SJSA1 (cell line): ENCODE data around the gene LSM3. TPM values are rescaled to one million over a fixed set of nuclear protein-coding genes. Genes with fewer than 3 reads are reported as not detected.

Source experiments
- DNase-seq, 2 experiments: peaks; one replicate each; pipeline ENCODE4 v3.0.0-alpha.2; 2015 to 2020; ENCODE audit warnings: low spot score in 2 of 2, low read depth in 1 of 2
- H3K27ac ChIP-seq: fragments of 250-450 bp; sonication (Bioruptor Pico); 2 replicates; pipeline ENCODE4 v1.5.1; 2020; ENCODE audit warnings: mild to moderate bottlenecking, moderate library complexity
- H3K27me3 ChIP-seq: fragments of 250-450 bp; sonication (Bioruptor Pico); replicated peaks from 2 replicates; pipeline ENCODE4 v1.5.1; 2020; ENCODE audit warnings: mild to moderate bottlenecking, moderate library complexity
- H3K36me3 ChIP-seq: fragments of 250-450 bp; sonication (Bioruptor Pico); 2 replicates; pipeline ENCODE4 v1.5.1; 2020; ENCODE audit warnings: mild to moderate bottlenecking
- H3K4me1 ChIP-seq: fragments of 250-450 bp; sonication (Bioruptor Pico); replicated peaks from 2 replicates; pipeline ENCODE4 v1.6.1; 2021; ENCODE audit warnings: mild to moderate bottlenecking
- H3K4me3 ChIP-seq: fragments of 250-450 bp; sonication (Bioruptor Pico); 2 replicates; pipeline ENCODE4 v1.5.1; 2020; ENCODE audit warnings: mild to moderate bottlenecking
- H3K9me3 ChIP-seq: fragments of 250-450 bp; sonication (Bioruptor Pico); replicated peaks from 2 replicates; pipeline ENCODE4 v1.5.1; 2020; ENCODE audit warnings: mild to moderate bottlenecking
- total RNA-seq: library from RNA; depleted of rRNA; stranded (reverse); fragments of >200 nt; shearing (Covaris generic); gene quantifications from 2 replicates; pipeline ENCODE4 v1.2.3, GENCODE V29; 2014

Gene LSM3
- total RNA-seq, 1 experiment from 2014 or later, result 25.9 TPM

DNA sequence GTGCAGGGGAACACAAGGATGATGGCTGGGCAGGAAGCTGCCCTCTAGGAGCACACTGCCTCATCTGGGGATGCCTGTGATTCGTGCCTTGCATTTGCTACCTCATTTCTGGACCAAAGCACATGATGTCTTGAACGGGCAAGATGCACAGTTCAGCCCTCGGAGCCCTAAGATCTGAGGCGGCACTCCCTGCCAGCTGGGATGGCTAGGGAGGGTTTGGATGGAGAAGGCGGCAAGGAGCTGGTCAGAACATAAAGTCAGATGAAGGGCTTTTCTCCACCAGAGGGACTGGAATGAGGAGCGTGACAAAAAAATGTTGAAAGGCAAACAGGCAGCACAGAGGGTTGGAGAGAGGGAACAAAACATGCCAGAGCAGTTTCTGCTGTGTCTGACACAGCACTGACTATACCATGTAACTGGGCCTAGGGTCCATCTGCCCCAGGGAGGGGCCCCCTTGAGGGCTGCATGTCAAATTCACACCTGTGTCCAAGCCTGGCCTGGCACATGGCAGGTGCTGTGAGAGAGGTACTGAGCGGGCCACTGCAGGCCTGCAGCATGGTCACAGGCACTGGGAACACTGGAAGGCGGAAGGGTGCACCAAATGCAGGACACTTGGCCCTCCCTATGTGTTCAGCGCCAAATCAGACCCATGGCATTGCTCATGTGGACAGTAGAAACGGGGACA lies 32.1 kb upstream of the LSM3 start:
- Histone ChIP-seq H3K4me1 (peaks cover 37% of the 10 kb centered on the region), H3K9me3 (no peaks in the 10 kb centered on the region), H3K4me3 (no peak overlapping the region), H3K27me3 (no peaks in the 10 kb centered on the region), H3K27ac (no peak overlapping the region), H3K36me3 (peaks cover 58% of the 10 kb centered on the region)
- no peak for DNase-seq

DNA sequence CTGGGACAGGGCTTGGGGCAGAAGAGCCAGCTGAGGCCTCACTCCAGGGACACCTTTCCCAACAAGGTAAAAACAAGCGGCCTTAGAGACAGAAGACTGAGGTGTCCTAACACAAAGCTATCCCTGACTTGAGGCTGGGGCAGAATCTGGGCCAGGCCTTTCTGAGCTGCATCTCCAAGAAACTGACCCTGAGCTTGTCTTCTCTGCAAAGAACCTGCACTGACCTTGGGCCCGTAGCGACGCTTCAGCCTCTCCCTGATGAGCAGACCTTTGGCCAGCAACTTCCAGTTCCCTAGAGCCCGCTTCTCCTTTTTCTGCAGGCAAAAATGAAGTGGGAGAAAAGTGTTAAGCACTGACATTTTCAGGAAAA lies 31.6 kb upstream of the LSM3 start:
- DNase-seq, result no peak
- Histone ChIP-seq H3K27ac (no peak overlapping the region), H3K27me3 (no peaks in the 10 kb centered on the region), H3K4me1 (peaks cover 36% of the 10 kb centered on the region), H3K4me3 (no peak overlapping the region), H3K36me3 (peaks cover 58% of the 10 kb centered on the region), H3K9me3 (no peaks in the 10 kb centered on the region)

DNA sequence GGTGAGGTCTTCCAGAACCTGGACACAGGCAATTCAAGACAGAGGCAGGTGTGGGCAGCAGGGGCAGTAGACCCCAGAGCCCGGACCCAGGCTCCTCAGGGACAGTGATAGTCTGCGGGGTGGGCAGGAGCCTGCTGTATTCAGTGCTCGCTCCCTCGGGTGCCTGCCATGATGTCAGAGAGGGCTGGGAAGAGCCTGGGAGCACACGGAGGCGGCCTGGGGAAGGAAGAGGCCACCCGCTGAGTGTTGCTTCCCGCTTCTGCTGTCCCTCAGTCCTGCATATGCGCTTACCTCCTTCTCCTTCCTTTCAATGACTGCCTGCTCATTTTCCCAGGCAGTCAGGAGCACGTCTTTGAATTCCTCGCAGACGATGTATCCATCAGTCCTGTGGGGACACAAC lies 31.0 kb upstream of the LSM3 start:
- Histone ChIP-seq H3K27ac (no peak overlapping the region), H3K9me3 (no peaks in the 10 kb centered on the region), H3K4me3 (no peak overlapping the region), H3K27me3 (no peaks in the 10 kb centered on the region), H3K4me1 (peaks cover 31% of the 10 kb centered on the region), H3K36me3 (peaks cover 58% of the 10 kb centered on the region)
- DNase-seq, result no peak

DNA sequence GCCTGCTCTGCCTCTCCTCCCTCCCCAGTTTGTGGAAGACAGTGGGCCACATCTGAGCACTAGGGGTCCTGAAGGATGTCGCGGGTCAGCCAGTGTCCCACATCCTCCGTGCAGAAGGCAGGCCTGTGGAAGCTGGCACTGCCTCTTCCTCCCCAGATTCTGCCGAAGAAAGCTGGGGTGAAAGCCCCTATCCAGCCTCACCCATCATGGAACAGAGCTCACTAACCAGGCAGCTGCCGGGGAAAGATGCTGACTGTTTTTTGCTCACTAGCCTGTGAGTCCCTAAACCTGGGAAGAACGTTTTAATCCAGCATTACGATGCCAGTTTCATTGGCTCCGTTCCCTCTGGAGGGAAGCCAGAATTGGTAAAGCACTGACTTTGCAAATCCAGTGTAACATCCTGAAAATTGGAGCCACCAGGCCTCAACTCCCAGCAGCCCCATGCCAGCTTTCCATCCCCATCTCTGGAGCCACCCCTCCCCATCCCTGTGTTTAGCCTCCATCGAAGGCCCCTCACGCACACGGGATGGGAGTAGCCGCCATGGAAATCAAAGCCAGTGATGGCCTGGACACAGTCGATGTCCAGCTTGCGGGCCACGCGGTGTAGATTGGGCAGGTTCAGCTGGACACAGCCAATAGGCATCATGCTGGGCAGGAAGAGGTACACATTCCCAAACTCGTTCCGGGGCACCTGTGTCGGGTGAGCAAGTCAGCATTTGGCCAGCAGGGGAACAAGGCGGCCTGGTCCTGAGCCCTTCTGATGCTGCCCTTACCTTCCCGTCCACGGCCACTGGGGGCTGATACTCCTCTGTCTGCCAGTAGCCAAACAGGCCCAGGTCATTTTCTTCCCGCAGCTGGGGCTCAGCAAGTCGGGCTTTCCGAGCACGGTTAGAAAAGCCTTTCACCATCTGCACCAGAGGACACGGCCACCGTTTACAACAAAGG lies 30.3 kb upstream of the LSM3 start:
- H3K4me1 ChIP-seq, result peaks cover 24% of the 10 kb centered on the region
- H3K9me3 ChIP-seq, result no peaks in the 10 kb centered on the region
- no peak overlapping the region for H3K4me3 ChIP-seq
- peaks cover 57% of the 10 kb centered on the region for H3K36me3 ChIP-seq
- no peak overlapping the region for H3K27ac ChIP-seq
- no peaks in the 10 kb centered on the region for H3K27me3 ChIP-seq
- no peak for DNase-seq

DNA sequence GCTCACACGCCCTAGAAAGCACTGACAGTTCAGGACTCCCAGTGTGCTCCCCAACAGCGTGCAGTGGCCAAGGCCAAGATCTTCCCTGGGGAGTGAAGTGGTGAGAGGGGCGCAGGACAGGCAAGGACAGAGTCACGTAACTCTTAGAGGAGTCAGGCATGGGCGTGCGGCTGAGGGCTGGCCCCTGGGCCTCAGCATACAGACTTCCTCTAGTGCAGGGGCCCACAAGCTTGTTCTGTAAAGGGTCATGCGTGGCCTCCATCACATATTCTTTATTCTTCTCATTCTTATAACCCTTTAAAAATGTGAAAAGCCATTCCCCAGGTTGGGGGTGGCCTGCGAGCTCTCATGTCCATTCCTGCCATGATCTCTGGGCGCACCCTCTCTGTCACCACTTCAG lies 28.5 kb upstream of the LSM3 start:
- Histone ChIP-seq H3K9me3 (no peaks in the 10 kb centered on the region), H3K4me1 (peaks cover 8% of the 10 kb centered on the region), H3K27ac (no peak overlapping the region), H3K4me3 (no peak overlapping the region), H3K27me3 (no peaks in the 10 kb centered on the region), H3K36me3 (peaks cover 69% of the 10 kb centered on the region)
- DNase-seq, result no peak

DNA sequence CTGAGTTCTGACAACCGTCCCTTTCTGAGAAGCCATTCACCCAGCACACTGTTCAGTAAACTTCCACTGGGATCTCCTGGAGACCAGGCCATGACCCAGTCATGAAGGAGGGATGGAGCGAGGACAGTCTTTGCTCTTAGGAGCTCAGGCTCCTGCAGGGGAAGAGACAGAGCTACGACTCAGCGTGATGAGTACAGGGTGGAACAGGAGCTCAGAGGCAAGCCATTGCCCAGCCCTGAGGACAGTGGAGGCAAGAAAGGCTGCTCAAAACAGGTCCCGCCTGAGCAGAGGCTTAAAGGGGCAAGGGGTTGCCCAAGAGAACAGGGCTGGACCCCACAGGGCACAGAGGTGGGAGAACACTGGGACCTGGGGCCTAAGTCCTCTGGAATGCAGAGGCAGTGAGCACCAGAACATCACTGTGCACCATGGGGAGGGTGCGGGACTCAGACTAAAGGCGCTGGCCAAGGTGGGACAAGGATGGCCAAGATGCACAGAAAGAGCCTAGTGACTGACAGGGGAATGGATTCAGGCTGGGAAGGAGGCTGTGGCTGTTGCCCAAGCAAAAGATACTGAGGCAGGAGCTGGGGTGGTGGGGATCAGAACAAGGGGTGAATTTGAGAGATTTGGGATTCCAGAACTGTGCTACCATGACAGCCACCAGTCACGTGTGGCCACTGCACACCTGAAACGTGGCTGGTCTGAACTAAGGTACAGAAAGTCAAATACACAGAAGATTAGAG lies 28.0 kb upstream of the LSM3 start:
- no peak overlapping the region for H3K27ac ChIP-seq
- no peak overlapping the region for H3K4me3 ChIP-seq
- H3K4me1 ChIP-seq, result peaks cover 2% of the 10 kb centered on the region
- no peaks in the 10 kb centered on the region for H3K9me3 ChIP-seq
- H3K27me3 ChIP-seq, result no peaks in the 10 kb centered on the region
- DNase-seq, result no peak
- H3K36me3 ChIP-seq, result peaks cover 65% of the 10 kb centered on the region

DNA sequence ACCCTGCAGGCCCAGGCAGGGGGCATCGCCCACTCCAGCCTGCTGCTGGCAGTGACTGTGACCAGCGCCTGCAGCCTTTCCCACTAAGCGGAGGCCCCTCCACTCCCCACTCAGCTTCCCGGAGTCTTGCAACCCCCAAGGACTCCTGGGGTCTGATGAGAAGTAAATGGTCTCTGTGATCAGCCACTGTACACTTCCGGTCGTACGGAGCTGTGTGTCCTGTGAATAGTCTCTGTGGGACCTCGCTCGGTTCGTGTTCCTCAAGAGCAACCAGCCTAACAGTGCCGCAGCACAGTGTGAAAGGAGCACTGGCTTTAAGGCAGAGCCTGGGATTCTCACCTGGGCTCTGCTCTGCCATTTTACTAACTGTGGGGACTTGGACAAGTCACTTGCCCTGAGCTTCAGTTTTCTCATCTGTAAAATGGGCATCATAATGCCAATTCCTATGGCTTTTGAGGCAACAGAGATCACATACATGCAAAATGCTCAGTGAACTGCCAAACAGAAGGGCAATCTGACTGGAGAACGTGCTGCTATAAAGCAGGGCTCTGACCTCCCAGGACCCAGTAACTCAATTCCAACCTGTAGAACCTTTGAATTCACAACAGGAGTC lies 27.0 kb upstream of the LSM3 start:
- Histone ChIP-seq H3K27me3 (no peaks in the 10 kb centered on the region), H3K4me1 (no peaks in the 10 kb centered on the region), H3K27ac (no peak overlapping the region), H3K4me3 (no peak overlapping the region), H3K36me3 (peaks cover 62% of the 10 kb centered on the region), H3K9me3 (no peaks in the 10 kb centered on the region)
- DNase-seq, result no peak

DNA sequence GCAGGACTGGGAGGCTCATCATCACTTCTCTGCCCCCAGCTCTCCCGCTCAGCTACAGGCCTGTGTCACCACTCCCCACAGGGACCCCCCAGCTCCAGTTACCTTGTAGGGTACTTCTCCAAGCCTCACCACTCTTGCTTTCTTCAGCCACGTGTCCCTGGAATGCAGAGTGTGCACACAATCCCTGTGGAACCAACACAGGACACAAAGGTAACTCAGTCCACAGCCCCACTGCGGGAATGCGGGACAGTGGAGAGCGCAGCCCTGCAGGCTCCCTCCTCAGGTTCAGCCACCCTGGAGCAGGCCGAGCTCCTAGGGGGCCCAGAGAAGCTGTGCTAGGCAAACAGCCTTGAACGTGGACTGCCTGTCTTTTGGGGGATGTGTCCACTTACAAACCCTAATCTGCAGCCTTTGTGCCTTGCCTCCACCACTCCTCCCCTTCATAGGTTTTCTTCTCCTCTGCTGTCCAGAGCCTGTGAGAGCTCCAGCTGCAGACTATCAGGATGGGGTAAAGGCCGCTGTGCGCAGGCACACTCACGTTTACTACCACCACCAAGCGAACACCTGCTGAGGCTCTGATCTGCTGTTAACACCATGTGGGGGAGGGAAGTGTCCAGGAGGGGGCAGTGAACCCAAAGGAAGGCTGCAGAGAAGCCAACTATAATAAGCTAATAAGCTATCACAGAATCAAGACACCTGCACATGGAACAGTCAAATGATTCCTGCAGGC lies 26.2 kb upstream of the LSM3 start:
- H3K36me3 ChIP-seq, result peaks cover 62% of the 10 kb centered on the region
- H3K27ac ChIP-seq, result no peak overlapping the region
- DNase-seq, result no peak
- H3K4me3 ChIP-seq, result no peak overlapping the region
- no peaks in the 10 kb centered on the region for H3K27me3 ChIP-seq
- no peaks in the 10 kb centered on the region for H3K9me3 ChIP-seq
- no peaks in the 10 kb centered on the region for H3K4me1 ChIP-seq

DNA sequence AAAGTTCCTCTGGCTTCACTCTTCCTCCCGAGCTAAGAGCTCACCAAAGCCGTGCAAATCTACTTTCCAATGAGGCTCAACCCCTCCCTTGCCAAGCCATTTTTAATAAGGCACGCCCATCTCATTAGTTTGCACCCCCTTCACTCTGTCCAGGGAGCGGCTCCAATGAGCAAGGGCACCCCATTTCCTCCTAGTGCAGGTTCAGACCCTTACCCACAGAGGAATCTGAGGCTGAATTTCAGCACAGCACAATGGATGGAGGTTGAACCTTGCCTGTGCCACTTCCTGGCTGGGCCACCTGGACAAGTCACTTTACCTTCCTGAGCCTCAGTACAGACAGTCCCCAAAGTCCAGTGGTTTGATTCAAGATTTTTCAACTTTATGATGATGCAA lies 25.7 kb upstream of the LSM3 start:
- DNase-seq, result no peak
- Histone ChIP-seq H3K27me3 (no peaks in the 10 kb centered on the region), H3K4me3 (no peak overlapping the region), H3K4me1 (no peaks in the 10 kb centered on the region), H3K36me3 (peaks cover 62% of the 10 kb centered on the region), H3K27ac (no peak overlapping the region), H3K9me3 (no peaks in the 10 kb centered on the region)

DNA sequence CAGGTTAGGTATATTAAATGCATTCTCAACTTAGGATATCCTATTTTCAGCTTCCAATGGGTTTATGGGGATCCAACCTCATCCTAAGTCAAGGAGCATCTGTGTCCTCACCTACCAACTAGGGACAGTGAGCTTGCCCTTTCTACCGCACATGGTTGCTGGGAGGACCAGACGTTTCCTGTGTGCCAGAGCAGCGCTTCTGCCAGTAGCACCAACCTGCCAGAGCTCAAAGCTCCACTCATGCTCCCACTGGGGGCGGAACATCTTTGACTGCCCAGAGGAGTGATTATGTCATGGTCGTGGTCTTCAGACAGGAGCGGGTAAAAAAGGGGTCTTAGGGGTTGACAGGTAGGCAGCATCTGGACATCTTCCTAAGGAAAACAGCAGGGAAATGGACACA lies 25.0 kb upstream of the LSM3 start:
- Histone ChIP-seq H3K9me3 (no peaks in the 10 kb centered on the region), H3K27me3 (no peaks in the 10 kb centered on the region), H3K4me1 (no peaks in the 10 kb centered on the region), H3K4me3 (no peak overlapping the region), H3K36me3 (peaks cover 62% of the 10 kb centered on the region), H3K27ac (no peak overlapping the region)
- DNase-seq, result no peak

DNA sequence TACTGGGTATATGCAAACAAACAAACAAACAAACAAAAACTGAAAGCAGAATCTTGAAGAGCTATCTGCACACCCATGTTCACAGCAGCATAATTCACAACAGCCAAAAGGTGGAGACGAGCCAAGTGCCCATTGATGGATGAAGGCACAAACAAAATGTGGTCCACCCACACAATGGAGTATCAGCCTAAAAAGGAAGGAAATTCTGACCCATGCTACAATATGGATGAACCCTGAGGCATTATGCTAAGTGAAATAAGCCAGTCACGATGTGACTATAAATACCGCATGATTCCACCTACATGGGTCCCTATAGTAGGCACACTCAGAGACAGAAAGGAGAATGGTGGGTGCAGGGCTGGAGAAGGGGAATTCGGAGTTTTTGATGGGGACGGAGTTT lies 24.3 kb upstream of the LSM3 start:
- no peak for DNase-seq
- Histone ChIP-seq H3K36me3 (peaks cover 68% of the 10 kb centered on the region), H3K27me3 (no peaks in the 10 kb centered on the region), H3K9me3 (no peaks in the 10 kb centered on the region), H3K27ac (no peak overlapping the region), H3K4me1 (no peaks in the 10 kb centered on the region), H3K4me3 (no peak overlapping the region)

DNA sequence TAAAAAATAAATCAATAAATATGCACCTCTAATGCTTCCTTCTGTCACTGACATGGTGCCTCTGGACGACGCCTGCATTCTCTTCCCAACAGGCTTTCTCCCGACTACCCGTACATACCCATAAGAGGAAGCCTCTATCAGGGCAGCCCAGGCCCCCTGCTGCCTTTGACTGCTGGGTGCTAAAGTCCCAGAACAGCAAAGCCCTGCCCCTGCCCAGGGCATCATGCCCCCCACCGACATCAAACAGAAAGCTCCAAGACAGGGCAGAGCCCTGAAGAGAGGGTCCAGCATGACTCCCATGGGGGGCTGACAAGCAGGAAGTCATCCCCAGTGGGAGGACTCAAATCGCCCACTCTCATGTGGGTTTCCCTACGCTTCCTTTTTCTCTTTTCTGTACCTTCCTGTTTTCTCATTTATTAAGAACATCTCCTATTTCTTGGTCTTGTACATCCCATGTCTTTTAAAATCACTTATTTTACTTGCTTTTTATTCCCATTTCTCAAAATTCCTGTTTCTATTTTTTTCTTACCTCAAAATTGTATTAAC lies 23.6 kb upstream of the LSM3 start:
- Histone ChIP-seq H3K4me1 (no peaks in the 10 kb centered on the region), H3K9me3 (no peaks in the 10 kb centered on the region), H3K27ac (no peak overlapping the region), H3K4me3 (no peak overlapping the region), H3K36me3 (peaks cover 74% of the 10 kb centered on the region), H3K27me3 (no peaks in the 10 kb centered on the region)
- no peak for DNase-seq

DNA sequence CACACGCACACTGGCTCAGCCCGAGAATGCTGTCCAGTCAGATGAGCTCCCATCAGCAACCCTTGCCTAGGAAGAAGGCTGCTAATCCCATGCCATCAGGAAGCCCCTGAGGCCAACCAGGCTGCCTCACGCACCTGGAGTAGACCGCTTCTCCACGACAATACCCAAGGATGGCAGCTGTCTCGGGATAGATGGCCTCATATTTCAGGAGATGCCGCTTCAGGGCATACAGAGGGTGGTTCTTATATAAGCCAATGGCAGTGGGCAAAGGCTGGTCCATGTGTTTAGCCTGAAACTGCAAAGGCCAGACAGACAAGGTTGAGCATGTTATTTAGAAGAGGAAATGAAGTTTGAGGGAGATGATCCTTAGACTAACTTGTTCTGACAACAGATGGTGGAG lies 22.4 kb upstream of the LSM3 start:
- no peak overlapping the region for H3K4me3 ChIP-seq
- H3K27ac ChIP-seq, result no peak overlapping the region
- no peaks in the 10 kb centered on the region for H3K4me1 ChIP-seq
- H3K27me3 ChIP-seq, result no peaks in the 10 kb centered on the region
- no peak for DNase-seq
- H3K36me3 ChIP-seq, result peaks cover 83% of the 10 kb centered on the region
- no peaks in the 10 kb centered on the region for H3K9me3 ChIP-seq
